Middle frontal gyrus (tissue), 1 donor: ENCODE data around the gene CCDC171.
A peak's percentile ranks its signal among the peaks of the same experiment; 100 is the strongest.

ENCODE experiments used
- DNase-seq: peaks from one replicate; pipeline ENCODE4 v3.0.0-alpha.2; 2015; ENCODE audit warnings: low spot score; ENCODE audit errors: extremely low spot score

The CCDC171 gene

DNA sequence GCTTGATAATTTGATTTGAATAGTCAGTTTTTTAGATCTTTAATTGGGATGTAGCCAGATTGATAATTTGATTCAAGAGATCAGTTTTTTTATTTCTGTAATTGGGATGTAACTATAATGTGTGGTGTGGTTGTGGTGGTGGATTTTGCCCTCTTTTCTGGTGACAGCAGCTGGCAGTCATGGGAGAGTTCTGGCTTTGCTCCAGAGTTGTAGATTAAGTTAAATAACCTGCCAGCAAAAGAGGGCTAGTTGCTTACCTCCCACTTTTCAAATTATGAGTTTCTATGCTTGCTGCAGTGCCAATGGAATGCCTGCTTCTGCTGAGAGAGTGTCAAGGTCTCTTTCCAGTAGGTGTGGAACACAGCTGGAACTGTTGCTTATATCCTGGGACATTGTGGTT, 315.1 kb downstream of the CCDC171 start:
- no peak for DNase-seq

DNA sequence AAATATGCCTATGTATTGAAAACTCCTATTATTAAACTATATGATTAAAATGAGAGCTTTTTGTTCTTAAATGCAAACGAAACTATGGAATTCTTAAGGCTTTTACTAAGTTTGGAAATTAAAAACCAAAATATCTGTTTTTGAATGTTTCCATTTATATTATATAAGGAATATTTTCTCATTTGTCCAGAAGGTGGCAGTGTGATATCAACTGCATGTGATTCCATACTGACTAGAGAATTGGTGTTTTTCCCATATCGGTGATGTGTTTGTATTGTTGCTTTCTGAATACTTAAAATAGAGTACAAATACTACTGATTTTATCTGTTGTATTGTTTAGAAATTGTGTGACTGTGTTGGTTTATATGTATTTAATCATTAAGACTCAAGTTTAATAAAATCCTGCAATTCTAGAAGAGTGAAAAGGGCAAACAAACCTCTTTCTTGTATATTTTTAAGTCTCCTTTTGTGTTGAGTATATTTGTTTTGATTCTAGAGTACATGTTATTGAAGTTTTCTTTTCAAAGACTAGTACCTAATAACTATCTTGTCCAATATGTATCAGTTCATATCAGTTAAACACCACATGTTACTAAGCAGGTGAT, 320.8 kb downstream of the CCDC171 start:
- DNase-seq: peak; percentile 38

DNA sequence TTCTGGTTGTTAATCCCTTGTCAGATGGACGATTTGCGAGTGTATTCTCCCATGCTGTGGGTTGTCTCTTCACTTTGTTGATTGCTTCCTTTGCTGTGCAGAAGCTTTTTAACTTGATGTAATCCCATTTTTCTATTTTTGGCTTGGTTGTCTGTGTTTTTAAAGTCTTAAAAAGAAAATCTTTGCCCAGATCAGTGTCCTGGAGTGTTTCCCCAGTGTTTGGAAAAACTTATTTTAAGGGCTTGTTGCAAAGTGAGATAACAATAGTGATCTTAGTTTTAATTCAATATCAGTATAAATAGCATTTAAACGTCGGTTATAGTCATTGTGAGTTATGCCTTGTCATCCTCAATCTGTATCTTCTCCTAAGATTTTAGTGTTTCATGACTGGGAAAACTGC, 329.5 kb downstream of the CCDC171 start:
- no peak for DNase-seq

DNA sequence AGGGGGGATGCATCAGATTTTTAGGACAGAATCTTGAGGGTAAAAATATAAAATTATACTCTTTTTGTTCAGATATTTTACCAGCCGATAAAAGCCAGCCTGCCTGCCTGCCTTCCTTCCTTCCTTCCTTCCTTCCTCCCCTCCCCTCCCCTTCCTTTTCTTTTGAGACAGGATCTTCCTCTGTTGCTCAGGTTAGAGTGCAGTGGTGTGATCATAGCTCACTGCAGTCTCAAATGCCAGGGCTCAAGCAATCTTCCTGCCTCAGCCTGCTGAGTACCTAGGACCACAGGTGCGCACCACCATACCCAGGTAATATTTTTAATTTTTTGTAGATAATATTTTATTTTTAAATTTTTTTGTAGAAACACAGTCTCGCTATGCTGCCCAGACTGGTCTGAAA, 330.0 kb downstream of the CCDC171 start:
- no peak for DNase-seq

DNA sequence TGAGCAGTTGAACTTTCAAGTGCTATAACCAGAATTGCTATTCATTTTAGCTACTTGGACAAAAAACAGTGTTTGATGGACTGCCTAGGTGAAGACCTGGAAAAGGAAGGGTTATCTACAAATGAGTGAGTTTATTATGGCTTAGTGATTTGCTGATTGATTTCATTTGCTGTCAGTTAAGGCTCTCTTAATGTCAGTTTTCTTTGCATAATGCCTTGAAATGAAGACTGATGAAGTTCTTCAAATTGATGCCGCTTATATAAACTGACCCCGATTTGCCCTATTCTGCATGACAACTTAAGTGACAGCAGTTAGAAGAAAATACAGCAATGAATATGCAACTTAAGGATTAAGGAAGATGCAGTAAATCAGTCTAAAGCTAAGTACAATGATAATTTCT, 332.6 kb downstream of the CCDC171 start:
- no peak for DNase-seq

DNA sequence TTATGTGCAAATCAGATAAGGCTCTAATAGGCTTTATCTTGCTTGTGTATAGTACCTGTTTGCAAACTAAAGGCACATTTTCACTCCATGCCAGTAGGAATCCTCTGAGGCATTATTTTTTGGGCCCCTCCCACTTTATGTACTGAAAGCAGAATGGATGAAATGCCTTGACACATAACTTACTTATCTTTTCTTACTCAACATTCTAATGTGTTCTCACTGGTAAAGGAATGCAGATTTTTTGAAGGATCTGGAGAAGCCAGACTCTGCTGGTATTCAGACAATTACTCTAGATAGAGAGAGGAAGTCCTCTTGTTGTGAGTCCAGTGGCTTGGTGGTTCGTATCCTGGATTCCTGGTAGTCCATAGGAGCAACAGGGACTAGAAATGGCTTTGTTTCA, 336.7 kb downstream of the CCDC171 start:
- no peak for DNase-seq

DNA sequence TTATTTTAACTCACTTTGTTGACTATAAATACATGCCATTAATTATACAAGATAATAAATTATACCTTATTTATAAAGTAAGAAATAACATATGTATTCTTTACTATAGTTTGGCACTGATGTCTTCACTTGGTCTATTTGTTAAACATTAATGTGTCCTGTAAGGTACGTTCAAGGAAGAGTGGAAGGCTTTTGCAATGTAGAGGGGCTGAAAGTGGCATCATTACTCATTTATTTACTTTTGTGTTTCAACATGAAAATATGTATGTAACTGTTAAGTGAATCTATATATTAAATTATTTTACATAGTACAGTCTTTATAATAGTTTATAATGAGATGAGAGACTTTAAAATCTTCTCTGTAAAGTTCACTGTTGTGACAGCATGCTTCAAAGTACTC, 348.7 kb downstream of the CCDC171 start:
- no peak for DNase-seq

DNA sequence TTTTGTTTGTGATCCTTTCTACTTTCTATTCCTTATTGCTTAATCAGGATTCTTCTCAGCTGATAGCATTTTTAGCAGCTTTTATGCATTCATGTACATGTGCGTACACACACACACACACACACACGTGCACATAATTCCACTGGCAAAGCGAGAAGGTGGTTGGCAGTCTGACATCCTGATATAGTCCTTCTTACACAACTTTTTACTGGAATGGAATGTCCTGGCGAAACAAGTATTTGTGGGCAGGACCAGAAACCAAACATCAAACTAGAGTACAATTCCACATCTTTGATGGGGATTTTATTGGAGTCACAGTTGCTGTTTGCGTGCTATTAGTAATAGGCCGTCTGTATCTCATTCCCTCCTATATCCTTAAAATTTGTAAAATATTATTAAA, 356.5 kb downstream of the CCDC171 start:
- DNase-seq: no peak

DNA sequence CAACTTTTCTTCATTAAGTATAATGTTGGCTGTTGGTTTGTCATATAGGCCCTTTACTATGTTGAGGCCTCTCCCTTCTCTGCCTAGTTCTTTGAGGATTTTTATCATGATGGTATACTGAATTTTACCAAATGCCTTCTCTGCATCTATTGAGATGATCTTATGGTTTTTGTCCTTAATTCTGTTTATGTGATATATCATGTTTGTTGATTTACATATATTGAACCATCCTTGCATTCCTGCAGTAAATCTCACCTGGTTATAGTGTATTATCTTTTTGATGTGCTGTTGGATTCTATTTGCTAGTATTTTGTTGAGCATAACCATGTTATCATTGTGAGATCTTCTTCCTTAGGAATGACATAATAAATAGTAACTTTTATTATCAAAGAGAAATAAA, 362.9 kb downstream of the CCDC171 start:
- no peak for DNase-seq

DNA sequence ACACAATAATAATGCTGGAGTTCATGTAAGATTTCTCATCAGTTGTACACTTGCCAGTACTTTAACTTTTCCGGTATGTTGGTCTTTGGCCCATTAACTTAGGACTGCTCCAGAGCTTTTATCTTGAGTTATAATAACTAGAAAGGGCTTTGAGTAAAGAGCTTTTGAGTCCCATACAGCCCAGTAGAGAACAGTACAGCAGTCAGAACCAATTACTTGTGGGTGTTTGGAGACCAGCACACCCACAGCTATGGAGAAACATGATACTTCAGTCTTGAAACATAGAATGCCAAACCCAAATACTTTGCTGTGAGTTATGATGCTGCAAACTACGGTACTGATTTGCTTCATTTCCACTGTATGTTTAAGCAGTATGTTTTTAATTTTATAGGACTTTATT, 374.3 kb downstream of the CCDC171 start:
- DNase-seq: no peak

DNA sequence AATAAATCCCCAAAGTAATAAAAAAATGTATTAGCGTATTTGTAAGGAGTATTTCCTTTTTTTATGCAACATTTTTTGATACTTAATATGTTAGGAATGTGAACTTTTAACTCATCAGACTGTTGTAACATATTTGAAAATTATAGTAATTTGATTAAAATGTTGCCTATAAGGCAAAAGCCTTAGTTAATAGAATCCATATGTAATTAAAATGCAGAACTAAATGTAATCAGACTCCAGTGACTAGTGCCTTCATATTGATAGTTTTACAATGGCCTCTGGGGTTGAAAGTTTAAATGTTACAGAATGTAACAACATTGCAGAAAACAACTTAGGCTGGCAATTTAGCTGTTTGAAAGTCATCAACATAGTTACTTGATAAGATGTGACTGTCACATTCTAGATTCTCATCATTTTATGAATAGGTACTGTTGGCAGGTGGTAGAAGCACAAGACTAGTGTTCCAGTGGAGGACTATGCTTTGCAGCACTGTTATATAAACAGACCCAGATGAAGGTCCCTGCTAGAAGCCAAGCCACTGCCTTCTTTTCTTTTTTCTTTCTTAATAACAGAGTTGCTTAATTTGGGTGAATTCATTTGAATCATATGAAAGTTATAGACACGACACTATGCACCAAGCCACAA, 382.9 kb downstream of the CCDC171 start:
- no peak for DNase-seq

DNA sequence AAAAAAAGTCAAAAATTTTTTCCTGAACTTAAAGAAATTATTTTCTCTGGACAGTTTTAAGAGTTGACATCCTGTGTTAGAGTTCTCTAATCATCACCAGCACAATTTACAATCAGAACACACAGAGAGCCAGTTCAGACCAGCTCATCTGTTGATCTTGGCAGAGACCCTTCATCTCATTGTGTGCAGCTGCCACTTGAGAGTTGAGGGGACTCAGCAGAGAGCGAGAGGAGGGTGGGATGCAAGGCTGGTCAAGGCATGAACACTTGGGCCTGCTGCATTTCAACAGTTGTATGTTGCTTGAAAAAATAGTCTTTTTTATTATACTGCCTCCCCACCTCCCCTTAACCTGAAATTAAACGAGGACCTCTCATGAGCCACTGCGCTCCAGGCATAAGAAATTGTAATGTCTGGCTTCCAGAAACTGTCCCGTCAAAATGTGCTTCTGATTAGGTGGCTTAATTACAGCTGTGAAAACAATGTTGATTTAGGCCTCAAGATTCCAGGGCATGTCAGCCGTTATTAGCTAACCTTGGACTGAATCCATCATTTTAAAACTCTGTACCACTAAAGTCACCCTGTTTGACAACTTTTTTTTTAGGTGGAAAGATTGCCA, 383.6 kb downstream of the CCDC171 start:
- no peak for DNase-seq

DNA sequence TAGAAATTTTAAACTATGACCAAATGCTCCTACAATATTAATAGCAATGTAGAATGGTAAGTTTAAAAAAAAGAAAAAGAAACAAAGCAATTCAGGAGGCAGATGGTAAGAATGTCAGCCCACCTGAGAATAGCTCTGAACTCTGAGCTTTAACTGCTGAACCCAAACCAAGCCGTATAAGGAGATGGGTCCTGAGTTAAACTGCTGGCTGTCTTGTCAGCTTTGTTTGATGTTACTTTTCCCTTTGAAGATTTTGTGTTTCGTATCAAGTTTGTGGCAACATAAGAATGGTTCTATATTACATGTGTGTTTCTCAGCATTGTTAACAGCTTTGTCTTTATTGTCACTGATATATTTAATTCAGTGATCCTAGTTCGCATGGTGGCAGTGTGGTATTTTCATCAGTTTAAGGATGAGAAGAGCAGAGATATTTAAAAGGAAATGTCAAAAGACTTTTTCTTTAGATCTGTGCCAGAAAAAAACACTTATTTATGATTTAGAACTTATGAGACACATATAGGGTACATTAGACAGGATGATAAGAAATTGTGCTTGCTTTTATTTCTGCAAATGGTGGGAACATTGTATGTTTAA, 390.1 kb downstream of the CCDC171 start:
- no peak for DNase-seq

DNA sequence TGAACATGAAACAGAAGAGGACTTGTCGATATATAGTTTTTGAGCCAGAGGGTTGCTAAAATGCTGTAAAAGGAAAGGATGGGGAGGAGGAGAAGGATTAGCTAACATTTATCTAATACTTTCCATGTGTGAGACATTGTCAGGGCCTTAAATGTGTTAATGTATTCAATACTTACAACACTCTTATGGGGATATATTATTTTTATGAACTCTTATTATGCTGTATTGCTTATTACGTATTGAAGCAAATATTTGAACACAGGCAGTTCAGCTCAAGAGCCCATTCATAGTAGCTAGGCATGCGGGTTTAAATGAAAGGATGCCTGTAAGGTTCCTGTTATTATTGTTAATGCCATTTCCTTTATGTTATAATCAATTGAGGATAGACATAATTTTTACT, 391.5 kb downstream of the CCDC171 start:
- DNase-seq: no peak

DNA sequence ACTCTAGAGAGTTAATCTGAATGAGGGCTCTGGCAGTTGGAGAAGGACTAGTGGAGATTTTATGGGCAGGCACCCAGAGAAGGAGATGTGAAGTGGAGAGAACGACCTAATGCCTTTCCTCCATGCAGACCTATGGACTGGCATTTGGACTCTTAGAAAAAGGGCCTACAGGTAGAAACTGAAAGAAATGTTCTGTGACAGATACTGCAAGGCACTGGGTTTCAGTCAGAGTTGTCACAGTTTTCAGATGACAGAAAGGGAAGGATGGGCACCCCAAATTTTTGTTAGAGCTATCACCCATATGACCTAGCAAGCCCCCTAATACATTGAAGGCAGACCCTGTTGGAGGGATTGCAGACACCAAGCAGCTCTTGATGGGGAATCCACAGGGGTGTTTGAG, 406.8 kb downstream of the CCDC171 start:
- DNase-seq: no peak

DNA sequence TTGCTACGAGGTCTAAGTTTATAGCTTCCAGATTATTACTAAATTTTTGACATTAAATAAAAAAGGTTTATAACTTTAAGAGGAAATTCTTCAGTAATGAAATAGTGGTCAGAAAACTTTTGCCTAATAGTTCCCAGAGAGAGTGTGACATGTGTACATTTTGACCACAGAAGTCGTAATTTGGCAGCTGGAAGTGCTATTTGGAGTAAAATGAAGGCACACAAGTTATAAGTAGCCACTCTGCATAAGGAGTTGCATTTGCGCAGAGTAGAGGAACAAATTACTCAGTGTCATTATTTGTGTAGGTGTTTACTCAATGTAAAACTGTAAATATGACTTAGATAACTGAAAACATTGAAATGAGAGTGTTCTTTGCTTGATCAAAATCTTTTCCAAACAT, 408.4 kb downstream of the CCDC171 start:
- DNase-seq: no peak

DNA sequence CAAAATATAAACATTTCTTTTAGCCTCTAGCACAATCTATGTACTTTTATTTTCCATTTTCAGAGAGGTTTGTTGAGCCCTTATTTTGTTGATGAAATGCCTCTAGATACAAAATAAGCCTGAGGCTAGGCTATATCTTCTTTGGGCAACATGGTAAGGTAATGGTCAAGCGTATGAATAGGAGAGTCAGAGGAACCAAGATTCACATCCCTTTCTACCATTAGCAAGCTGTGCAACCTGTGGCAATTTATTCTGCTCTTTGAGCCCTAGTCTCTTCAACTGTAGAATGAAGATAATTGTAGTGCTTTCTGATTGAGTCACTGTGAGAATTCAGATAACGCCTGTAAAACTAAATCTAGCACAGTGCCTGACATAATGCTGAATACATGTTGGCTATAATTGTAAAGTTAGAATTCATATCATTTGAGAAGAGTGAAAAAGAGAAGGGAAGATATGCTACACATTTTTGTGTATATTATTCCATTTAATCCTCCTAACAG, 412.5 kb downstream of the CCDC171 start:
- DNase-seq: no peak

DNA sequence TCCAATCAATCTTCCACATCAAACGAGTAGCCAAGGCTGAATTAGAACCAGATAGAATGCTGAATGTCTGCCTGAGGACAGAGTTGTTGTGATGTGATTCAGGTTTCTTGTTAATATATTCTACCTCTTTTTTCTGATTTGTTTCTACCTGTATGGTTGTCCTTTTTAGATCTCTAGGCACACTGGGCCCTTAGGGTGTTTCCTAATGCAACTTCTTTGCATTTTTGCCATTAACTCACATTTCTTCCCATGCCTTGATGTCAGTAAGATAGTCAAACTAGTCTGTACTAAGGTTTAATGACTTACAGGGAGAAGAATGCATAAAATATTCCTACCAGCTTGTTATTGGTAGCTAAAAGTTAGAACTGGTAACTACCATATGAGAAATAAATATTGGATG, 413.6 kb downstream of the CCDC171 start:
- no peak for DNase-seq

DNA sequence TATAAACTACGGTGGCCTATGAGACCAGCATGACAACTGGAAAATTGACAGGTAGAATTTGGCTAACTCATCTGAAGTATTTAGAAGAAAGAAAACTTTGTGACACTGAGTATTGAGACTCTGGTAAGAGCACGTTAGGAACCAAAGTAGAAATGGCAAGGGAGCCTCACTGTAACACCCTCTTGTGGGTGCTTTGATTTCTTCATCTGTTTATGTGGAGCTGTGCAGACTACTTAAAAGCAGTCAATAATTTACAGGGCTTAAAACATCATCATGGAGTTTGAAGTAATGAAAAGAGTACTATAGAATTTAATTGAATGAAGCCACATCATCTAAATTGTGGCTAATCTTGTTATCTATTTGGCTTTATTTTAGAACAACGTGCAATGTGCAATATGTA, 414.2 kb downstream of the CCDC171 start:
- no peak for DNase-seq

DNA sequence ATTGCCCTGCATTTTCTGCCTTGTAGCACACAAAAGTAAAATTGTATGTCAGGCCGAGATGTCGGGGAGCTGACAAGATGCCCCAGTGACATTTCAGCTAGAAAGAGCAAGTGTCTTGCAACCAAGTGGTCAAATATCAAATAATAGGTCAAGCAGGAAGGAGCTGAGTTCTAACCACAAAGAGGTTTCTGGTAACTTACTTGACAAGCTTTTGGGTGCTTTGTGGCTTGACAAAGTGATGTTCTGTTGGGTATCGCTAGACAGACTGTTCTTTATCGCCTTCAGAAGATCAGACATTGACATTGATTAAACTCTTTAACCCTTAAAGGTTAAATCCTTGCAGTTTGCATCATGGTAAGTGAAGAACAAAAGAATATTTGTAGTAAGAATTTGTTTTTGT, 419.9 kb downstream of the CCDC171 start:
- DNase-seq: no peak

DNA sequence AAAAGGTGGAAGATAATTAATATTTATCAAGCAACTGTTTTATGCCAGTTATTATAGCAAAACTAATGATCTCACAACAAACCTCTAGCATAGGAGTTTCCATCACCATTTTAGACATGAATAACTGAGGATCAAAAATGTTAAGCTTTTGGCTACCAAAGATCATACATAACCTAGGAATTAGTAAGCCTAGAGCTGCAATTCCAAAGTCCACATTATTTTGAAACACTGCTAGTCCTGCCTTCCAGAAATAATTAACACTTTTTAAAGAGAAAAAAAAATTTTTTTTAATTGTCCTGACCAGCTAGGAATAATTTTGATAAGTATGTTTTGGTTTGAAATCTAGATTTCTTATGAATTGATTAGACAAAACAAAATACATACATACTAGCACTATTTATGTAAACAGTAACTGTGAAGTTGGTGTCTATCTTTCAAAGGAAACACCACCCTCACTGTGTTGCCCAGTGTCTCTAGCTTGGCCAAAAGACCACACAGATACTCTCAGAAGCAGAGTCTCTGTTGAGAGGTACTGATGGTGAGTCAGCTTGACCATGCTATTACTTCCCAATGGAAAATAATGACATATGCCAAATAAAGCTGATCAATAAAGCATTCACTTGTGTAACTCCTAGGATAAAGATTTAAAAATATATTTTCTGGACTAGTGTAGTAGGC, 422.4 kb downstream of the CCDC171 start:
- no peak for DNase-seq

DNA sequence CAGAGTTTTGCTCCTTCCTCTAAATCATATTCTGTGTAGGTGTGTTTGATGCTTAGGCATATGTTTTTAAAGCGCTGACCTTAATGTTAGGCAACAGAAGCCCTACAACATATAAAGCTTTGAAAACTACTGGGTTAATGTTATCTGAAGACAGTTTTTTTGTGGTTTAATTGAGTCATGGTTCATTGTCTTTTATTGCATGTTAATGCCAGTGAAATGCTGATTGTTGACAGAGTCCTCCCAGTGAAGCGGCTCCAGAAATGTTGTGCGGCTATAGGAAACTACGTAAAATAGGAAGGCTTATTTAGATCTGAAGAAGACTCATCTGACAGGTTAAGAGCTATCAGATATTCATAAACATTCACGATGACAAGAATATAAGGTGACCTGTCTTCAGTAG, 424.6 kb downstream of the CCDC171 start:
- no peak for DNase-seq
